ENCODE measurements around the gene DCLK1.

GRCh38 chr13:36173571-36174322 lies 42.6 kb upstream of the DCLK1 start:
- TF ChIP-seq CTCF (IDR thresholded peaks at IDR 0.05): no peak
- TF ChIP-seq POLR2A (IDR thresholded peaks at IDR 0.05): no peak

Measured in adrenal gland (tissue), 5 donors.